GM23338 (cell line): Measurements from ENCODE around the gene DVL1. TPM values are rescaled to one million over a fixed set of nuclear protein-coding genes. Genes with fewer than 3 reads are reported as not detected.
A peak's percentile ranks its signal among the peaks of the same experiment; 100 is the strongest.

ENCODE experiments used
- ATAC-seq: fragments of 200-7000 bp; cut with Tn5 transposase; 3 replicates; pipeline ENCODE4 v1.9.1; 2020
- DNase-seq: peaks from one replicate; pipeline ENCODE4 v3.0.0-alpha.2; 2015; ENCODE audit warnings: low spot score
- H2AFZ ChIP-seq: fragments of 200-600 bp; sonication (generic); 2 replicates; pipeline ENCODE4 v1.8.0; 2016; ENCODE audit warnings: antibody characterized with exemption, mild to moderate bottlenecking, moderate library complexity
- H3F3A ChIP-seq: fragments of 200-600 bp; sonication (generic); replicated peaks from 2 replicates; pipeline ENCODE4 v1.8.0; 2017; ENCODE audit warnings: antibody characterized with exemption, mixed run types, low read depth
- H3K27ac ChIP-seq: fragments of 200-600 bp; sonication (generic); 2 replicates; pipeline ENCODE4 v1.6.1; 2016; ENCODE audit warnings: low read depth
- H3K27me3 ChIP-seq: fragments of 200-600 bp; sonication (generic); 2 replicates; pipeline ENCODE4 v1.8.0; 2016; ENCODE audit warnings: mild to moderate bottlenecking, mixed run types, moderate library complexity; ENCODE audit not compliant: insufficient read depth
- H3K36me3 ChIP-seq: fragments of 200-600 bp; sonication (generic); 2 replicates; pipeline ENCODE4 v1.8.0; 2016; ENCODE audit warnings: mild to moderate bottlenecking; ENCODE audit not compliant: insufficient read depth
- H3K4me1 ChIP-seq: fragments of 200-600 bp; sonication (generic); 2 replicates; pipeline ENCODE4 v1.8.0; 2016; ENCODE audit warnings: mild to moderate bottlenecking, moderate library complexity; ENCODE audit not compliant: insufficient read depth
- H3K4me2 ChIP-seq: fragments of 200-600 bp; sonication (generic); 2 replicates; pipeline ENCODE4 v1.7.1; 2017; ENCODE audit warnings: mixed run types
- H3K4me3 ChIP-seq: fragments of 200-600 bp; sonication (generic); 2 replicates; pipeline ENCODE4 v1.6.1; 2016; ENCODE audit warnings: mixed run types
- H3K79me2 ChIP-seq: fragments of 200-600 bp; sonication (generic); replicated peaks from 2 replicates; pipeline ENCODE4 v1.8.0; 2017; ENCODE audit warnings: mild to moderate bottlenecking; ENCODE audit not compliant: insufficient read depth
- H3K9me2 ChIP-seq: fragments of 200-600 bp; sonication (generic); 2 replicates; pipeline ENCODE4 v1.8.0; 2017; ENCODE audit not compliant: insufficient read depth
- H4K20me1 ChIP-seq: fragments of 200-600 bp; sonication (generic); replicated peaks from 2 replicates; pipeline ENCODE4 v1.8.0; 2017; ENCODE audit warnings: mild to moderate bottlenecking; ENCODE audit not compliant: insufficient read depth
- H3K27ac Mint-ChIP-seq: 2 replicates; pipeline ENCODE4 v1.8.0; 2020; ENCODE audit warnings: inconsistent platforms, mild to moderate bottlenecking, moderate library complexity, mixed read lengths
- H3K27me3 Mint-ChIP-seq: 3 replicates; pipeline ENCODE4 v1.8.0; 2022; ENCODE audit warnings: low read depth, mild to moderate bottlenecking, moderate library complexity, mixed read lengths, inconsistent platforms; ENCODE audit not compliant: insufficient read depth, poor library complexity
- H3K36me3 Mint-ChIP-seq: 3 replicates; pipeline ENCODE4 v1.8.0; 2021; ENCODE audit warnings: low read depth, mild to moderate bottlenecking, inconsistent platforms, moderate library complexity, mixed read lengths
- H3K4me1 Mint-ChIP-seq: 3 replicates; pipeline ENCODE4 v1.8.0; 2020; ENCODE audit warnings: mild to moderate bottlenecking, inconsistent platforms, mixed read lengths
- H3K4me3 Mint-ChIP-seq: 3 replicates; pipeline ENCODE4 v1.8.0; 2021; ENCODE audit warnings: moderate library complexity, mild to moderate bottlenecking, inconsistent platforms, mixed read lengths
- H3K9me3 Mint-ChIP-seq: 3 replicates; pipeline ENCODE4 v1.8.0; 2020; ENCODE audit warnings: moderate library complexity, mild to moderate bottlenecking, inconsistent platforms, mixed read lengths
- CREB1 ChIP-seq: fragments of 250-450 bp; sonication (Bioruptor Pico); IDR thresholded peaks from 2 replicates; pipeline ENCODE4 v1.5.0; 2020; ENCODE audit warnings: low read depth, mild to moderate bottlenecking, moderate library complexity
- EZH2 ChIP-seq: fragments of 200-600 bp; sonication (generic); IDR thresholded peaks from one replicate; pipeline ENCODE4 v1.8.0; 2017; ENCODE audit warnings: antibody characterized with exemption, mild to moderate bottlenecking, low read depth; ENCODE audit not compliant: unreplicated experiment
- EZH2phosphoT487 ChIP-seq: fragments of 200-600 bp; sonication (generic); IDR thresholded peaks from one replicate; pipeline ENCODE4 v1.8.1; 2018; ENCODE audit warnings: antibody characterized with exemption; ENCODE audit not compliant: unreplicated experiment
- JUNB ChIP-seq: IDR thresholded peaks from one replicate; pipeline ENCODE4 v1.6.1; 2016; ENCODE audit warnings: antibody characterized with exemption; ENCODE audit not compliant: unreplicated experiment
- NANOG ChIP-seq: IDR thresholded peaks from 2 replicates; pipeline ENCODE4 v1.6.1; 2016; ENCODE audit warnings: antibody characterized with exemption, borderline replicate concordance
- POLR2AphosphoS5 ChIP-seq: IDR thresholded peaks from 2 replicates; pipeline ENCODE4 v1.6.1; 2016; ENCODE audit warnings: antibody characterized with exemption, low read depth
- STAT1 ChIP-seq: IDR thresholded peaks from one replicate; pipeline ENCODE4 v1.6.1; 2016; ENCODE audit warnings: antibody characterized with exemption; ENCODE audit not compliant: unreplicated experiment
- ZNF114 ChIP-seq: fragments of 250-450 bp; sonication (Bioruptor Pico); IDR thresholded peaks from 2 replicates; pipeline ENCODE4 v1.5.0; 2020; ENCODE audit warnings: mild to moderate bottlenecking, moderate library complexity
- ZNF331 ChIP-seq: fragments of 250-450 bp; sonication (Bioruptor Pico); IDR thresholded peaks from 2 replicates; pipeline ENCODE4 v1.5.0; 2020; ENCODE audit warnings: low read depth, mild to moderate bottlenecking, moderate library complexity
- polyA plus RNA-seq: library from polyadenylated mRNA; unstranded; fragments of >200 nt; fragmentation: Nextera tagmentation; extraction: Ambion mirVana; gene quantifications from 2 replicates; pipeline ENCODE4 v1.2.1, GENCODE V29; 2016
- total RNA-seq: library from RNA; depleted of rRNA; stranded (reverse); fragments of >200 nt; shearing (Covaris generic); gene quantifications from 2 replicates; pipeline ENCODE4 v1.2.3, GENCODE V29; 2014
- TF ChIP-seq, protein P1 (sequence below): IDR thresholded peaks from one replicate; pipeline ENCODE4 v1.6.1; 2018; ENCODE audit warnings: antibody characterized with exemption; ENCODE audit not compliant: unreplicated experiment
- TF ChIP-seq, protein P2 (sequence below), 2 experiments: fragments of 200-600 bp in 1 of 2; sonication (generic) in 1 of 2; conservative IDR thresholded peaks; 2 replicates each; pipeline versions ENCODE4 v1.5.1 to v1.6.1; 2016 to 2017; ENCODE audit warnings: antibody characterized with exemption in 2 of 2, low read depth in 2 of 2, mild to moderate bottlenecking in 2 of 2, moderate library complexity in 1 of 2
- TF ChIP-seq, protein P3 (sequence below): fragments of 250-450 bp; sonication (Bioruptor Pico); IDR thresholded peaks from 2 replicates; pipeline ENCODE4 v1.5.0; 2020; ENCODE audit warnings: mild to moderate bottlenecking, moderate library complexity
- TF ChIP-seq, protein P4 (sequence below): IDR thresholded peaks from 2 replicates; pipeline ENCODE4 v1.6.1; 2016; ENCODE audit warnings: antibody characterized with exemption

The DVL1 gene
- total and polyA plus RNA-seq, 2 experiments from 2014 or later: 13.5 to 69.7 TPM

DNA sequence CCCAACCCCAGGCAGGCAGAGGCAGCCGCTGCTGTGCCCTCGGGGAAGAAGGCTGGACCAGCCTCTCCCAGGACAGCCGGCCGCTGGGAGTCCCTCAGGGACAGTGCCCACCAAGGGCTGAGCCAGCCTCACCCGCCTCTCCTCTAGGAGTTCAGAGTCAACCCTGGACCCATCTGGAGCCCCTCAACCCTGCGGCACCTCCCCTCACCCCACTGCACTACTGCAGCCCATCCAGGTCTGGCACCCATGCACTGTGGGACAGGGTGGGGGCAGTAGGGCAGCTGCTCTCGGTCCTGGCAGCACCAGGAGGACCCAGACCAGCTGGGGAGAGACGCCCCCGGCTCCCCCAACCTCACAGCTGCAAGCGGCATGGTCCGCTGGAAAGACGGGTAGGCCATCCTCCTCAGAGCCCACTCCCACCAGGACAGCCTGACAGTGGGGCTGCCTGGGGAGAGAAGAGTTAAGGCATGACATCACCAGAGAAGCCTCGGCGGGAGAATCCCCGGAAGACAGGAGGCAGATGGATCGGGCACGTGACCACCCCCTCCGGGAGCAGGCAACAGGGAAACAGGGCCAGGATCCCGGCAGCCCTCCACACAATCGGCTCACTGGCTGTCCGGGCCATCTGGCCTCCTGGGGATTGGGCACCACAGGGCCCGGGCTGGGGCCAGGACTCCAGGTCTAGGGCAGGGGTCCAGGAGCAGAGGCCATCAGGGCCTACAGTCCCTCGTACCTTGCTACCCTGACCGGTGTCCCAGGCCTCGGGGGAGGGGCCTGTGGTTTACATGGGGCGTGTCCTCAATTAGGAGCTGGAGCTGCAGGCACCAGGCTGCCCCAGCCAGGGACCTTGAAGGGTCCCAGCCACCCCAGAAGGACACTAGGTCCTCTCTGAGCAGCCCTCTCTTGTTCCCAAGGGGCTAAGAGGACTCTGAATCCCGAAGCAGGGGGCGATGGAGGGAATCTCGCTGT, 44.6 kb downstream of the DVL1 start:
- H3K36me3 ChIP-seq: no peaks in the 10 kb centered on the region
- TF ChIP-seq, protein P1, sequence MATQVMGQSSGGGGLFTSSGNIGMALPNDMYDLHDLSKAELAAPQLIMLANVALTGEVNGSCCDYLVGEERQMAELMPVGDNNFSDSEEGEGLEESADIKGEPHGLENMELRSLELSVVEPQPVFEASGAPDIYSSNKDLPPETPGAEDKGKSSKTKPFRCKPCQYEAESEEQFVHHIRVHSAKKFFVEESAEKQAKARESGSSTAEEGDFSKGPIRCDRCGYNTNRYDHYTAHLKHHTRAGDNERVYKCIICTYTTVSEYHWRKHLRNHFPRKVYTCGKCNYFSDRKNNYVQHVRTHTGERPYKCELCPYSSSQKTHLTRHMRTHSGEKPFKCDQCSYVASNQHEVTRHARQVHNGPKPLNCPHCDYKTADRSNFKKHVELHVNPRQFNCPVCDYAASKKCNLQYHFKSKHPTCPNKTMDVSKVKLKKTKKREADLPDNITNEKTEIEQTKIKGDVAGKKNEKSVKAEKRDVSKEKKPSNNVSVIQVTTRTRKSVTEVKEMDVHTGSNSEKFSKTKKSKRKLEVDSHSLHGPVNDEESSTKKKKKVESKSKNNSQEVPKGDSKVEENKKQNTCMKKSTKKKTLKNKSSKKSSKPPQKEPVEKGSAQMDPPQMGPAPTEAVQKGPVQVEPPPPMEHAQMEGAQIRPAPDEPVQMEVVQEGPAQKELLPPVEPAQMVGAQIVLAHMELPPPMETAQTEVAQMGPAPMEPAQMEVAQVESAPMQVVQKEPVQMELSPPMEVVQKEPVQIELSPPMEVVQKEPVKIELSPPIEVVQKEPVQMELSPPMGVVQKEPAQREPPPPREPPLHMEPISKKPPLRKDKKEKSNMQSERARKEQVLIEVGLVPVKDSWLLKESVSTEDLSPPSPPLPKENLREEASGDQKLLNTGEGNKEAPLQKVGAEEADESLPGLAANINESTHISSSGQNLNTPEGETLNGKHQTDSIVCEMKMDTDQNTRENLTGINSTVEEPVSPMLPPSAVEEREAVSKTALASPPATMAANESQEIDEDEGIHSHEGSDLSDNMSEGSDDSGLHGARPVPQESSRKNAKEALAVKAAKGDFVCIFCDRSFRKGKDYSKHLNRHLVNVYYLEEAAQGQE: no peak
- TF ChIP-seq, protein P2, sequence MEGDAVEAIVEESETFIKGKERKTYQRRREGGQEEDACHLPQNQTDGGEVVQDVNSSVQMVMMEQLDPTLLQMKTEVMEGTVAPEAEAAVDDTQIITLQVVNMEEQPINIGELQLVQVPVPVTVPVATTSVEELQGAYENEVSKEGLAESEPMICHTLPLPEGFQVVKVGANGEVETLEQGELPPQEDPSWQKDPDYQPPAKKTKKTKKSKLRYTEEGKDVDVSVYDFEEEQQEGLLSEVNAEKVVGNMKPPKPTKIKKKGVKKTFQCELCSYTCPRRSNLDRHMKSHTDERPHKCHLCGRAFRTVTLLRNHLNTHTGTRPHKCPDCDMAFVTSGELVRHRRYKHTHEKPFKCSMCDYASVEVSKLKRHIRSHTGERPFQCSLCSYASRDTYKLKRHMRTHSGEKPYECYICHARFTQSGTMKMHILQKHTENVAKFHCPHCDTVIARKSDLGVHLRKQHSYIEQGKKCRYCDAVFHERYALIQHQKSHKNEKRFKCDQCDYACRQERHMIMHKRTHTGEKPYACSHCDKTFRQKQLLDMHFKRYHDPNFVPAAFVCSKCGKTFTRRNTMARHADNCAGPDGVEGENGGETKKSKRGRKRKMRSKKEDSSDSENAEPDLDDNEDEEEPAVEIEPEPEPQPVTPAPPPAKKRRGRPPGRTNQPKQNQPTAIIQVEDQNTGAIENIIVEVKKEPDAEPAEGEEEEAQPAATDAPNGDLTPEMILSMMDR (conservative IDR thresholded peaks at IDR 0.05; ENCODE audit: low read depth in 2 of 2): no peak
- TF ChIP-seq, protein P3, sequence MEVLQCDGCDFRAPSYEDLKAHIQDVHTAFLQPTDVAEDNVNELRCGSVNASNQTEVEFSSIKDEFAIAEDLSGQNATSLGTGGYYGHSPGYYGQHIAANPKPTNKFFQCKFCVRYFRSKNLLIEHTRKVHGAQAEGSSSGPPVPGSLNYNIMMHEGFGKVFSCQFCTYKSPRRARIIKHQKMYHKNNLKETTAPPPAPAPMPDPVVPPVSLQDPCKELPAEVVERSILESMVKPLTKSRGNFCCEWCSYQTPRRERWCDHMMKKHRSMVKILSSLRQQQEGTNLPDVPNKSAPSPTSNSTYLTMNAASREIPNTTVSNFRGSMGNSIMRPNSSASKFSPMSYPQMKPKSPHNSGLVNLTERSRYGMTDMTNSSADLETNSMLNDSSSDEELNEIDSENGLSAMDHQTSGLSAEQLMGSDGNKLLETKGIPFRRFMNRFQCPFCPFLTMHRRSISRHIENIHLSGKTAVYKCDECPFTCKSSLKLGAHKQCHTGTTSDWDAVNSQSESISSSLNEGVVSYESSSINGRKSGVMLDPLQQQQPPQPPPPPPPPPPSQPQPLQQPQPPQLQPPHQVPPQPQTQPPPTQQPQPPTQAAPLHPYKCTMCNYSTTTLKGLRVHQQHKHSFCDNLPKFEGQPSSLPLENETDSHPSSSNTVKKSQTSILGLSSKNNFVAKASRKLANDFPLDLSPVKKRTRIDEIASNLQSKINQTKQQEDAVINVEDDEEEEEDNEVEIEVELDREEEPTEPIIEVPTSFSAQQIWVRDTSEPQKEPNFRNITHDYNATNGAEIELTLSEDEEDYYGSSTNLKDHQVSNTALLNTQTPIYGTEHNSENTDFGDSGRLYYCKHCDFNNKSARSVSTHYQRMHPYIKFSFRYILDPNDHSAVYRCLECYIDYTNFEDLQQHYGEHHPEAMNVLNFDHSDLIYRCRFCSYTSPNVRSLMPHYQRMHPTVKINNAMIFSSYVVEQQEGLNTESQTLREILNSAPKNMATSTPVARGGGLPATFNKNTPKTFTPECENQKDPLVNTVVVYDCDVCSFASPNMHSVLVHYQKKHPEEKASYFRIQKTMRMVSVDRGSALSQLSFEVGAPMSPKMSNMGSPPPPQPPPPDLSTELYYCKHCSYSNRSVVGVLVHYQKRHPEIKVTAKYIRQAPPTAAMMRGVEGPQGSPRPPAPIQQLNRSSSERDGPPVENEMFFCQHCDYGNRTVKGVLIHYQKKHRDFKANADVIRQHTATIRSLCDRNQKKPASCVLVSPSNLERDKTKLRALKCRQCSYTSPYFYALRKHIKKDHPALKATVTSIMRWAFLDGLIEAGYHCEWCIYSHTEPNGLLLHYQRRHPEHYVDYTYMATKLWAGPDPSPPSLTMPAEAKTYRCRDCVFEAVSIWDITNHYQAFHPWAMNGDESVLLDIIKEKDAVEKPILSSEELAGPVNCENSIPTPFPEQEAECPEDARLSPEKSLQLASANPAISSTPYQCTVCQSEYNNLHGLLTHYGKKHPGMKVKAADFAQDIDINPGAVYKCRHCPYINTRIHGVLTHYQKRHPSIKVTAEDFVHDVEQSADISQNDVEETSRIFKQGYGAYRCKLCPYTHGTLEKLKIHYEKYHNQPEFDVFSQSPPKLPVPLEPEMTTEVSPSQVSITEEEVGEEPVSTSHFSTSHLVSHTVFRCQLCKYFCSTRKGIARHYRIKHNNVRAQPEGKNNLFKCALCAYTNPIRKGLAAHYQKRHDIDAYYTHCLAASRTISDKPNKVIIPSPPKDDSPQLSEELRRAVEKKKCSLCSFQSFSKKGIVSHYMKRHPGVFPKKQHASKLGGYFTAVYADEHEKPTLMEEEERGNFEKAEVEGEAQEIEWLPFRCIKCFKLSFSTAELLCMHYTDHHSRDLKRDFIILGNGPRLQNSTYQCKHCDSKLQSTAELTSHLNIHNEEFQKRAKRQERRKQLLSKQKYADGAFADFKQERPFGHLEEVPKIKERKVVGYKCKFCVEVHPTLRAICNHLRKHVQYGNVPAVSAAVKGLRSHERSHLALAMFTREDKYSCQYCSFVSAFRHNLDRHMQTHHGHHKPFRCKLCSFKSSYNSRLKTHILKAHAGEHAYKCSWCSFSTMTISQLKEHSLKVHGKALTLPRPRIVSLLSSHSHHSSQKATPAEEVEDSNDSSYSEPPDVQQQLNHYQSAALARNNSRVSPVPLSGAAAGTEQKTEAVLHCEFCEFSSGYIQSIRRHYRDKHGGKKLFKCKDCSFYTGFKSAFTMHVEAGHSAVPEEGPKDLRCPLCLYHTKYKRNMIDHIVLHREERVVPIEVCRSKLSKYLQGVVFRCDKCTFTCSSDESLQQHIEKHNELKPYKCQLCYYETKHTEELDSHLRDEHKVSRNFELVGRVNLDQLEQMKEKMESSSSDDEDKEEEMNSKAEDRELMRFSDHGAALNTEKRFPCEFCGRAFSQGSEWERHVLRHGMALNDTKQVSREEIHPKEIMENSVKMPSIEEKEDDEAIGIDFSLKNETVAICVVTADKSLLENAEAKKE (CRISPR knock-in tag): no peak
- TF ChIP-seq EZH2phosphoT487 (no peak), JUNB (no peak), POLR2AphosphoS5 (no peak), CREB1 (CRISPR knock-in tag) (no peak), STAT1 (no peak), ZNF114 (CRISPR knock-in tag) (no peak), EZH2 (no peak), ZNF331 (no peak), NANOG (no peak)
- TF ChIP-seq, protein P4, sequence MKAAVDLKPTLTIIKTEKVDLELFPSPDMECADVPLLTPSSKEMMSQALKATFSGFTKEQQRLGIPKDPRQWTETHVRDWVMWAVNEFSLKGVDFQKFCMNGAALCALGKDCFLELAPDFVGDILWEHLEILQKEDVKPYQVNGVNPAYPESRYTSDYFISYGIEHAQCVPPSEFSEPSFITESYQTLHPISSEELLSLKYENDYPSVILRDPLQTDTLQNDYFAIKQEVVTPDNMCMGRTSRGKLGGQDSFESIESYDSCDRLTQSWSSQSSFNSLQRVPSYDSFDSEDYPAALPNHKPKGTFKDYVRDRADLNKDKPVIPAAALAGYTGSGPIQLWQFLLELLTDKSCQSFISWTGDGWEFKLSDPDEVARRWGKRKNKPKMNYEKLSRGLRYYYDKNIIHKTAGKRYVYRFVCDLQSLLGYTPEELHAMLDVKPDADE: no peak
- no peak overlapping the region for H2AFZ ChIP-seq
- H4K20me1 ChIP-seq: no peaks in the 10 kb centered on the region
- peak overlapping the region; percentile 55 for H3K4me2 ChIP-seq
- H3K27ac Mint-ChIP-seq: no peak overlapping the region
- DNase-seq (peak; percentile 65), ATAC-seq (peak; percentile 11)
- peaks cover 5% of the 10 kb centered on the region; the same call in 1 of the 2 replicates for H3K79me2 ChIP-seq
- peak overlapping the region; percentile 28; the same call in 1 of the 2 replicates for H3K4me3 ChIP-seq
- no peaks in the 10 kb centered on the region for H3K9me2 ChIP-seq
- H3F3A ChIP-seq: peaks cover 4% of the 10 kb centered on the region; the same call in 1 of the 2 replicates
- no peaks in the 10 kb centered on the region for H3K27me3 ChIP-seq
- peaks cover 7% of the 10 kb centered on the region; the same call in 1 of the 2 replicates for H3K4me1 ChIP-seq
- H3K4me1 Mint-ChIP-seq: peaks cover 20% of the 10 kb centered on the region; the same call in 2 of the 3 replicates
- peak overlapping the region; percentile 46 for H3K4me3 Mint-ChIP-seq
- no peak overlapping the region for H3K27ac ChIP-seq
- no peaks in the 10 kb centered on the region; the same call in 2 of the 3 replicates for H3K36me3 Mint-ChIP-seq
- peaks cover 18% of the 10 kb centered on the region for H3K27me3 Mint-ChIP-seq
- H3K9me3 Mint-ChIP-seq: no peaks in the 10 kb centered on the region
